Gastroesophageal sphincter (tissue), 3 donors: ENCODE data around the gene MGAM2.

Experiments used
- CTCF ChIP-seq, 4 experiments: fragments of 200-600 bp in 2 of 4; fragments of 450-650 bp in 2 of 4; sonication (generic) in 1 of 4; IDR thresholded peaks; one replicate each; pipeline ENCODE4 v1.5.1; 2017 to 2019; ENCODE audit warnings: antibody characterized with exemption in 4 of 4, mild to moderate bottlenecking in 2 of 4, moderate library complexity in 2 of 4
- EP300 ChIP-seq: sonication (generic); formaldehyde crosslinking; IDR thresholded peaks from one replicate; pipeline ENCODE4 v1.6.1; 2017; ENCODE audit warnings: antibody characterized with exemption, mild to moderate bottlenecking
- POLR2A ChIP-seq, 2 donors: fragments of 450-650 bp; IDR thresholded peaks; one replicate each; pipeline ENCODE4 v1.6.1; 2017; ENCODE audit warnings: antibody characterized with exemption in 2 of 2, mild to moderate bottlenecking in 2 of 2, moderate library complexity in 1 of 2
- POLR2AphosphoS5 ChIP-seq: sonication (generic); formaldehyde crosslinking; IDR thresholded peaks from one replicate; pipeline ENCODE4 v1.6.1; 2017; ENCODE audit warnings: antibody characterized with exemption

GRCh38 chr7:142098004-142098403 is 13.5 kb upstream of the MGAM2 start:
- TF ChIP-seq CTCF (IDR thresholded peaks at IDR 0.05) (no peak), POLR2AphosphoS5 (no peak), POLR2A (IDR thresholded peaks at IDR 0.05) (no peak), EP300 (no peak)
